Left lobe of liver (tissue), 2 donors: ENCODE results near the gene ACSL1. TPM values are rescaled to one million over a fixed set of nuclear protein-coding genes. Genes with fewer than 3 reads are reported as not detected.

Source experiments
- ATAC-seq: fragments of 200-7000 bp; cut with Tn5 transposase; one replicate; pipeline ENCODE4 v1.9.1; 2020; ENCODE audit warnings: mild to moderate bottlenecking, moderate library complexity
- DNase-seq: peaks from one replicate; pipeline ENCODE4 v3.0.0-alpha.2; 2020; ENCODE audit warnings: low spot score
- total RNA-seq: library from RNA; stranded (reverse); gene quantifications from one replicate; pipeline ENCODE4 v1.2.1, GENCODE V29; 2021
- donor health status: DM: no; HTN: no; CAD: no; lungs with moderate emphysema.
- donor health status: DM: no; HTN: yes; CAD: no.

Gene ACSL1
- total RNA-seq, 1 donor from 2014 or later: 818 TPM

DNA sequence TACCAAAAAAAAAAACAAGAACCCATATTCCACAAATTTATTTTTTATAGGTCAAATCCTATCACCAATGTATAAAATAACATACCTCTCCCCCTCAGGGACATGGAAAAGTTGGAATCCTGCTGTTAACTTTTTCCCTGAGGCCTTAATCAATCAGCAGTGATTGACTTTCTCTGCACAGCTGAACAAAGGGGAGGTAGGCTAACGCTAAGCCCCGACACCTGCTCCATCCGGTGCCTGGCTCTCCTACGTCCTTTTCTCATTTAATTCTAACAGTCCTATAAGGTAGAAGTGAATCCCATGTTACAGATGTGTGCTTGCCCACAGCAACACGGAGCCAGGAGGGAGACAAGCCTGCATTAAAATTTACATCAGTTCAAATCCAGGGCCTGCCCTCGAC is 94.7 kb downstream of the ACSL1 start:
- DNase-seq: no peak
- no peak for ATAC-seq

GRCh38 chr4:184729946-184730345 is 95.8 kb downstream of the ACSL1 start:
- DNase-seq (no peak), ATAC-seq (no peak)

- DNase-seq (no peak), ATAC-seq (no peak)
Measured at GRCh38 chr4:184728858-184729257, 96.9 kb downstream of the ACSL1 start.

DNA sequence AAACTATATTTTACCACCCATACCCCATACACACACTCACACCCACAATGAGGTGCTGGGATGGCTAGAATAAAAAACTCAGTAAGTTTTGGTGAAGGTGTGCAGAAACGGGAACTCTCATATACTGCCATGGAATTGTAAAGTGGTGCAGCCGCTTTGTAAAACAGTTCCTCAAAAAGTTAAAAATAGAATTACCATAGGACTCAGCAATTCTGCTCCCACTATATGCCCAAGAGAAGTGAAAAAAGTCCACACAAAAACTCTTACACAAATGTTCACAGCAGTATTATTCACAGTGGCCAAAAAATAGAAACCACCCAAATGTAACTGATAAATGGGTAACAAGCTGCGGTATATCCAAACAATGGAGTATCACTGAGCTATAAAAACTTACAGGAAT is 98.3 kb downstream of the ACSL1 start:
- DNase-seq: no peak
- no peak for ATAC-seq

GRCh38 chr4:184722798-184723197 is 103.0 kb downstream of the ACSL1 start:
- DNase-seq (no peak), ATAC-seq (no peak)

GRCh38 chr4:184721254-184721653 is 104.5 kb downstream of the ACSL1 start:
- no peak for DNase-seq

DNA sequence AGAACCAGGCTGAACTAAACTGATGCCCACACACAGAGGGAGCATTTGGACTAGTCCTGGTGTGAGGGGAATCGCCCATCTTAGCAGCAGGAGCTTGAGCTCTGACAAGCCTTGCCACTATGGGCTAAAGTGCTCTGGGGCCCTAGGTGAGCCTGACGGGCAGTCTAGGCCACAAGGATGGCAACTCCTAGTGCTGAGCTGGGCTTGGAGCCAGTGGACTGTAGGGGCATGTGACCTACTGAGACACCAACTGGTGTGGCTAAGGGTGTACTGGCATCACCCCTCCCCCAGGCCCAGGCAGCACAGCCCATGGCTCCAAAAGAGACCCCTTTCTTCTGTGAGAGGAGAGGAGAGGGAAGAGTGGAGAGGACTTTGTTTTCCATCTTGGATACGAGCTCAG is 106.4 kb downstream of the ACSL1 start:
- ATAC-seq: no peak
- DNase-seq: no peak

More at GRCh38 chr4:184721254-184721653, 104.5 kb downstream of the ACSL1 start:
- no peak for ATAC-seq

- DNase-seq (no peak), ATAC-seq (no peak)
Measured at GRCh38 chr4:184715526-184715925, 110.2 kb downstream of the ACSL1 start.

- DNase-seq (no peak), ATAC-seq (no peak)
Measured at GRCh38 chr4:184713887-184714286, 111.9 kb downstream of the ACSL1 start.

DNA sequence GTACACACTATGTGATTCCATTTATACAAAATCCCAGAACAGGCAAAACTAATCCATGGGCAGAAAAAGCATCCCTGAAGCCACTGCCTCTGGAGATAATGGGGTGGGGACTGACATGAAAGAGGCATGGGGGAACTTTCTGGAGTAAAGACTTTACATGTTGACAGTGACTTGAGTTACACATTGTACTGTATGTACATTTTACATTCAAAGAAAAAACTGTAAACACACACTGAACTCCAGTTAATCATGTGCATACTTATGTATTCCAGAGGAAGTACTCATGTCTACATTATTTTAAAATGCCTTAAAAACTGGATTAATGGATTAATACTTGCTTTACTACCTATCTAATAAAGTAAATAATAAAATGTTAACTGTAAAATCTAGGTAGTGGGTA is 113.4 kb downstream of the ACSL1 start:
- DNase-seq (no peak), ATAC-seq (no peak)

DNA sequence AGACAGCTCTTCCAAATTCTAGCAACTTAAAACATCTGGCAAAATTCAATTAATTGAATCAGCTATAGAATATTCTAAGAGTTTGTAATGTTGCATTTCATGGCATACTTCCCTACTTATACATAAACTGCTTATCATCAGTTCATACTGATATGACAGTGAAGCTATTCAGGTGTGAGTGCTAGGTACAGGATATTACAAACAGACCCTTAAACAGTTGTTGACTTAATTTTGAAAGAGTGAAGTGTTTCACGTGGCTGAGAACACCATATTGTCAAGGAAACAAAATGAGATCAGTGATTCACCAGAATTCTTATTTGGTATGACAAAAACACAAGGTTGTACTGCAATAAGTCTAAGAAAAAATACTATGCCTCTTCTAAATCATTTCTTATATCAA is 119.3 kb downstream of the ACSL1 start:
- DNase-seq (no peak), ATAC-seq (no peak)

- DNase-seq (no peak), ATAC-seq (no peak)
Measured at GRCh38 chr4:184705692-184706091, 120.1 kb downstream of the ACSL1 start.

Other genes with a start within 250 kb of the ACSL1 start
- gene CASP3, start 176.5 kb downstream of the ACSL1 start, total RNA-seq: 11.3 TPM
- gene PRIMPOL, start 176.2 kb downstream of the ACSL1 start, total RNA-seq: 5.9 TPM
- gene CENPU, start 91.9 kb downstream of the ACSL1 start, total RNA-seq: 1.6 TPM
- not detected for gene HELT, start 192.5 kb upstream of the ACSL1 start, total RNA-seq